HEK293 (cell line): ENCODE data around the gene DROSHA.
A peak's percentile ranks its signal among the peaks of the same experiment; 100 is the strongest.

Experiments
- CTCF ChIA-PET: fragments of 350-600 bp; formaldehyde crosslinking; extraction: SDS; loops from one replicate; lab custom pipeline; 2021; ENCODE audit warnings: antibody characterized with exemption; lab: Yijun Ruan, JAX
- POLR2A ChIA-PET: fragments of 300-600 bp; formaldehyde crosslinking; extraction: SDS; loops from one replicate; lab custom pipeline; 2020; ENCODE audit warnings: antibody characterized with exemption, inconsistent platforms; lab: Yijun Ruan, JAX
- H3K27ac ChIP-seq: fragments of 200-500 bp; sonication (Bioruptor generic); 2 replicates; pipeline ENCODE4 v1.5.1; 2014; ENCODE audit warnings: low read depth, low read length, control low read depth, inconsistent platforms; ENCODE audit errors: extremely low read depth
- H3K36me3 ChIP-seq, 2 experiments: fragments of 200-500 bp in 1 of 2; sonication (Bioruptor generic) in 1 of 2; 1 replicate in 1 of 2; 2 replicates in 1 of 2; pipeline ENCODE4 v1.5.1; 2014 to 2017; ENCODE audit warnings: inconsistent platforms in 2 of 2, low read length in 2 of 2; ENCODE audit not compliant: control insufficient read depth in 2 of 2, insufficient read depth in 1 of 2
- H3K4me1 ChIP-seq: fragments of 200-500 bp; sonication (Bioruptor generic); 2 replicates; pipeline ENCODE4 v1.5.1; 2014; ENCODE audit warnings: mild to moderate bottlenecking, low read length, inconsistent platforms; ENCODE audit not compliant: control insufficient read depth, insufficient read depth
- H3K4me3 ChIP-seq: 2 replicates; pipeline ENCODE4 v1.5.1; 2011; ENCODE audit warnings: low read depth, mild to moderate bottlenecking, control low read depth, low read length, moderate library complexity
- H3K9me3 ChIP-seq: fragments of 200-500 bp; sonication (Bioruptor generic); 2 replicates; pipeline ENCODE4 v1.5.1; 2014; ENCODE audit warnings: low read depth, low read length, inconsistent platforms; ENCODE audit not compliant: control insufficient read depth, insufficient read depth
- EGR2 ChIP-seq: fragments of 450-650 bp; formaldehyde crosslinking; IDR thresholded peaks from 2 replicates; pipeline ENCODE4 v1.5.1; 2016; ENCODE audit warnings: low read depth, missing biosample characterization, missing genetic modification characterization
- GLI2 ChIP-seq: fragments of 450-650 bp; formaldehyde crosslinking; IDR thresholded peaks from 2 replicates; pipeline ENCODE4; 2017; ENCODE audit warnings: missing biosample characterization, missing genetic modification characterization, low read depth, borderline replicate concordance
- GLI4 ChIP-seq: fragments of 450-650 bp; formaldehyde crosslinking; IDR thresholded peaks from 2 replicates; pipeline ENCODE4 v1.5.1; 2016; ENCODE audit warnings: missing biosample characterization, missing genetic modification characterization
- GLIS1 ChIP-seq: fragments of 450-650 bp; formaldehyde crosslinking; IDR thresholded peaks from 2 replicates; pipeline ENCODE4 v1.5.1; 2016; ENCODE audit warnings: missing biosample characterization, missing genetic modification characterization
- GLIS2 ChIP-seq: fragments of 450-650 bp; formaldehyde crosslinking; IDR thresholded peaks from 2 replicates; pipeline ENCODE4 v1.5.1; 2016; ENCODE audit warnings: missing biosample characterization, missing genetic modification characterization
- HIC1 ChIP-seq: fragments of 450-650 bp; formaldehyde crosslinking; IDR thresholded peaks from 2 replicates; pipeline ENCODE4 v1.5.1; 2016; ENCODE audit warnings: missing biosample characterization, missing genetic modification characterization
- KLF16 ChIP-seq: fragments of 450-650 bp; formaldehyde crosslinking; IDR thresholded peaks from 2 replicates; pipeline ENCODE4 v1.5.1; 2017; ENCODE audit warnings: missing biosample characterization, missing genetic modification characterization
- MZF1 ChIP-seq: fragments of 450-650 bp; formaldehyde crosslinking; IDR thresholded peaks from 2 replicates; pipeline ENCODE4 v1.5.1; 2017; ENCODE audit warnings: missing biosample characterization, missing genetic modification characterization, borderline replicate concordance
- PRDM6 ChIP-seq: fragments of 450-650 bp; formaldehyde crosslinking; IDR thresholded peaks from 2 replicates; pipeline ENCODE4 v1.5.1; 2017; ENCODE audit warnings: missing biosample characterization, missing genetic modification characterization
- TCF7L2 ChIP-seq: IDR thresholded peaks from 2 replicates; pipeline ENCODE4 v1.6.1; 2011; ENCODE audit warnings: low read depth, mild to moderate bottlenecking, inconsistent platforms, low read length, moderate library complexity, borderline replicate concordance
- TRIM28 ChIP-seq: IDR thresholded peaks from 2 replicates; pipeline ENCODE4 v1.6.1; 2011; ENCODE audit warnings: low read length, control low read depth, borderline replicate concordance
- YY2 ChIP-seq: fragments of 450-650 bp; formaldehyde crosslinking; IDR thresholded peaks from 2 replicates; pipeline ENCODE4 v1.5.1; 2016; ENCODE audit warnings: missing biosample characterization, missing genetic modification characterization
- ZBTB49 ChIP-seq: fragments of 450-650 bp; formaldehyde crosslinking; IDR thresholded peaks from 2 replicates; pipeline ENCODE4 v1.5.1; 2016; ENCODE audit warnings: missing biosample characterization, missing genetic modification characterization, low read depth
- ZNF341 ChIP-seq: fragments of 450-650 bp; formaldehyde crosslinking; IDR thresholded peaks from 2 replicates; pipeline ENCODE4; 2016; ENCODE audit warnings: low read depth, missing biosample characterization, missing genetic modification characterization
- ZNF362 ChIP-seq: fragments of 450-650 bp; formaldehyde crosslinking; IDR thresholded peaks from 2 replicates; pipeline ENCODE4 v1.5.1; 2016; ENCODE audit warnings: missing biosample characterization, missing genetic modification characterization
- ZNF398 ChIP-seq: fragments of 450-650 bp; formaldehyde crosslinking; IDR thresholded peaks from 2 replicates; pipeline ENCODE4 v1.5.1; 2017; ENCODE audit warnings: missing biosample characterization, missing genetic modification characterization
- ZNF521 ChIP-seq: fragments of 450-650 bp; formaldehyde crosslinking; IDR thresholded peaks from 2 replicates; pipeline ENCODE4 v1.5.1; 2017; ENCODE audit warnings: missing biosample characterization, mild to moderate bottlenecking, missing genetic modification characterization
- ZNF544 ChIP-seq: fragments of 450-650 bp; formaldehyde crosslinking; IDR thresholded peaks from 2 replicates; pipeline ENCODE4 v1.5.0; 2017; ENCODE audit warnings: missing biosample characterization, missing genetic modification characterization
- ZNF596 ChIP-seq: fragments of 450-650 bp; IDR thresholded peaks from 2 replicates; pipeline ENCODE4 v1.5.0; 2018; ENCODE audit warnings: missing biosample characterization, mild to moderate bottlenecking, missing genetic modification characterization, moderate library complexity
- ZNF624 ChIP-seq: fragments of 450-650 bp; formaldehyde crosslinking; IDR thresholded peaks from 2 replicates; pipeline ENCODE4 v1.5.1; 2017; ENCODE audit warnings: missing biosample characterization, missing genetic modification characterization
- ZNF626 ChIP-seq: fragments of 450-650 bp; sonication (Bioruptor Pico); formaldehyde crosslinking; IDR thresholded peaks from 2 replicates; pipeline ENCODE4 v1.5.1; 2018; ENCODE audit warnings: missing biosample characterization, missing genetic modification characterization, inconsistent platforms
- ZNF629 ChIP-seq: fragments of 450-650 bp; formaldehyde crosslinking; IDR thresholded peaks from 2 replicates; pipeline ENCODE4 v1.5.1; 2017; ENCODE audit warnings: missing biosample characterization, missing genetic modification characterization
- ZNF664 ChIP-seq: fragments of 450-650 bp; formaldehyde crosslinking; IDR thresholded peaks from 2 replicates; pipeline ENCODE4 v1.5.1; 2016; ENCODE audit warnings: missing biosample characterization, missing genetic modification characterization
- ZSCAN16 ChIP-seq: fragments of 450-650 bp; formaldehyde crosslinking; IDR thresholded peaks from 2 replicates; pipeline ENCODE4 v1.5.1; 2016; ENCODE audit warnings: missing biosample characterization, missing genetic modification characterization

Gene DROSHA

GRCh38 chr5:31485376-31486207 lies 46.3 kb downstream of the DROSHA start:
- H3K27ac ChIP-seq = no peak overlapping the region
- no peaks in the 10 kb centered on the region for H3K9me3 ChIP-seq
- TF ChIP-seq ZNF664 (tag by site-specific recombination) (no peak), EGR2 (tag by site-specific recombination) (no peak), ZSCAN16 (tag by site-specific recombination) (no peak), PRDM6 (tag by site-specific recombination) (peak; percentile 57), ZNF362 (tag by site-specific recombination) (0 out of 2 replicates have a peak, but pooled peaks have one; percentile 14), ZNF341 (peak; percentile 67), GLIS1 (tag by site-specific recombination) (no peak), ZNF624 (tag by site-specific recombination) (no peak), GLI2 (tag by site-specific recombination) (no peak), ZNF626 (tag by site-specific recombination) (no peak), HIC1 (peak; percentile 22; the same call in 1 of the 2 replicates), ZNF629 (tag by site-specific recombination) (no peak), ZNF596 (tag by site-specific recombination) (no peak), ZNF521 (tag by site-specific recombination) (no peak), KLF16 (tag by site-specific recombination) (no peak), YY2 (tag by site-specific recombination) (no peak), GLI4 (tag by site-specific recombination) (no peak), ZNF544 (tag by site-specific recombination) (no peak)
- TF ChIP-seq, all 188 proteins: peak for 4
- Histone ChIP-seq H3K36me3 (peaks cover 57 to 64% of the 10 kb centered on the region in 2 experiments), H3K4me3 (no peak overlapping the region), H3K4me1 (peaks cover 2% of the 10 kb centered on the region; the same call in 1 of the 2 replicates)
- ChIA-PET CTCF (interaction anchor here (0.6 kb wide), 1 partner anchor 23 kb away, joined by 4 read pairs; no protein-coding TSS in a partner anchor), POLR2A (interaction anchor here (0.6 kb wide), 1 partner anchor 23 kb away, joined by 7 read pairs; no protein-coding TSS in a partner anchor)

GRCh38 chr5:31481531-31482165 lies 50.2 kb downstream of the DROSHA start:
- H3K36me3 ChIP-seq = peaks cover 43 to 47% of the 10 kb centered on the region in 2 experiments
- peaks cover 2% of the 10 kb centered on the region; the same call in 1 of the 2 replicates for H3K4me1 ChIP-seq
- H3K27ac ChIP-seq = no peak overlapping the region
- H3K9me3 ChIP-seq = no peaks in the 10 kb centered on the region
- ChIA-PET POLR2A (no interaction called here), CTCF (no interaction called here)
- no peak overlapping the region for H3K4me3 ChIP-seq
- no peak for TF ChIP-seq ZBTB49 (tag by site-specific recombination)
- no peak for TF ChIP-seq TCF7L2
- TF ChIP-seq MZF1 = no peak
- no peak for TF ChIP-seq TRIM28
- TF ChIP-seq GLIS2 (tag by site-specific recombination) = no peak
- TF ChIP-seq GLI4 (tag by site-specific recombination) = no peak
- TF ChIP-seq ZNF398 = no peak
